RWPE1 (cell line): Measurements from ENCODE around the gene FYCO1.
"Not testable (repeated sequence)": the region's sequence is repeated elsewhere in the genome, so short reads cannot be mapped to it uniquely, and the experiment has no call there.

Experiments
- CTCF ChIA-PET: fragments of 350-600 bp; sonication (Branson Sonifier 250); formaldehyde crosslinking; extraction: SDS; loops from one replicate; lab custom pipeline; 2021; lab: Yijun Ruan, JAX
- POLR2A ChIA-PET: fragments of 400-600 bp; formaldehyde crosslinking; extraction: SDS; loops from one replicate; lab custom pipeline; 2020; ENCODE audit warnings: antibody characterized with exemption; ENCODE audit not compliant: low non-redundant PET; lab: Yijun Ruan, JAX
- DNase-seq: peaks from one replicate; pipeline ENCODE4 v3.0.0; 2012; ENCODE audit warnings: low spot score
- H3K27ac ChIP-seq: fragments of 450-650 bp; 2 replicates; pipeline ENCODE4 v1.5.1; 2017
- CTCF ChIP-seq: fragments of 450-650 bp; conservative IDR thresholded peaks from 2 replicates; pipeline ENCODE4 v1.5.1; 2017; ENCODE audit warnings: low read depth, mild to moderate bottlenecking

Gene FYCO1

GRCh38 chr3:46010519-46011113 lies 15.0 kb upstream of the FYCO1 start:
- ChIA-PET POLR2A (no interaction called here), CTCF (no interaction called here)
- H3K27ac ChIP-seq: no peak overlapping the region
- no peak for TF ChIP-seq CTCF
- no peak for DNase-seq

GRCh38 chr3:46008058-46008457 lies 12.4 kb upstream of the FYCO1 start:
- no peak overlapping the region for H3K27ac ChIP-seq
- CTCF ChIA-PET: no interaction called here
- POLR2A ChIA-PET: no interaction called here
- DNase-seq: no peak
- no peak for TF ChIP-seq CTCF

GRCh38 chr3:46007280-46007679 lies 11.7 kb upstream of the FYCO1 start:
- ChIA-PET POLR2A (no interaction called here), CTCF (interaction anchor here (0.5 kb wide), 1 partner anchor 246 kb away, joined by 3 read pairs; no protein-coding TSS in a partner anchor)
- H3K27ac ChIP-seq: no peak overlapping the region
- no peak for TF ChIP-seq CTCF
- no peak for DNase-seq

- ChIA-PET POLR2A (no interaction called here), CTCF (no interaction called here)
- no peak overlapping the region for H3K27ac ChIP-seq
- no peak for TF ChIP-seq CTCF
- DNase-seq: peak; percentile 8
Measured at GRCh38 chr3:46006238-46007032, 10.8 kb upstream of the FYCO1 start.

- POLR2A ChIA-PET, H3K27ac ChIP-seq, DNase-seq: not testable (repeated sequence)
- CTCF ChIA-PET: interaction anchor here (0.9 kb wide), 1 partner anchor 12 kb away, joined by 3 read pairs; no protein-coding TSS in a partner anchor
Measured at GRCh38 chr3:46003706-46004105, 8.1 kb upstream of the FYCO1 start.

- ChIA-PET POLR2A (no interaction called here), CTCF (interaction anchor here (0.7 kb wide), 1 partner anchor 405 kb away, joined by 3 read pairs; no protein-coding TSS in a partner anchor)
- DNase-seq: no peak
- no peak for TF ChIP-seq CTCF
- H3K27ac ChIP-seq: no peak overlapping the region
Measured at GRCh38 chr3:46001178-46001577, 5.6 kb upstream of the FYCO1 start.

GRCh38 chr3:45997942-45998341 lies 2.3 kb upstream of the FYCO1 start:
- POLR2A ChIA-PET: no interaction called here

GRCh38 chr3:45997499-45997898 lies 1.9 kb upstream of the FYCO1 start:
- DNase-seq, CTCF ChIA-PET, H3K27ac ChIP-seq, POLR2A ChIA-PET: not testable (repeated sequence)

More at GRCh38 chr3:45997942-45998341, 2.3 kb upstream of the FYCO1 start:
- no peak for TF ChIP-seq CTCF
- H3K27ac ChIP-seq: no peak overlapping the region
- no peak for DNase-seq
- CTCF ChIA-PET: no interaction called here
